ENCODE results near the gene JPH4. TPM values are rescaled to one million over a fixed set of nuclear protein-coding genes. Genes with fewer than 3 reads are reported as not detected.

Gene JPH4
- total and polyA plus RNA-seq, 5 experiments from 2014 or later = 0.07 to 0.29 TPM; not detected in 3

DNA sequence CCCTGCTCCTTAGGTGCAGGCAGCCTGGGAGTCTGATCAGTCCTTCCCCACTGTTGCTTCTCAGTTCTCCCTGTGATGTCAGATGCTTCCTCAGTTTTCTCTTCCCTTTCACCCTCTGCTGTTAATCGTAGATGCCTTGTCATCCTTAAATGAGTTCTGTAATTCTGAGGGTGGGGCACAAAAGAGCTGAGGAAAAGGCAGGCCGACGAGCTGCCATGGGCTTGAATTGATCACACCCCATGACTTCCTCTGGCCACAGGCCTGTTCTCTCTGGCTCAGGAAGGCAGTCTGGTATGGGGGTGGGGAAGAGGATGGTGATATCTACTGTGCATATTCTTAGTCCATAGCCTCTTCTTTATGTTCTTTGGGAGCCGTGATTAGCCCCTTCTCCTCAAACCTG is 5.8 kb downstream of the JPH4 start:
- ATAC-seq = no peak

DNA sequence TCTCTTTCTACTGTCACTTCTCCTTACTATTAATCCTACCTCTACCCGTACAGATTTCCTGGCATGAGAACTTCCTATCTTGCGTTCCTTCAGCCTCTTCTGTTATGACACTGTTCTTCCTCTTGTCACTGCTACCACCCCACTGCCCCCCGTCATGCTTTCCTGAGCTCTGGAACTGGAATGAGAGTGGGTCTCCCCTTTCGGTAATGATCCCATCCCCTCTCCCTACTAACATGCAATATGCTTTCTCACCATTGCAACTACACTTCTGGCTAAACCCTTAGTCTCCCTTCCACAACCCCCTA is 6.1 kb downstream of the JPH4 start:
- Mint-ChIP-seq H3K27me3 (peaks cover 19 to 60% (median 36%) of the 10 kb centered on the region in 5 donors), H3K4me1 (peaks cover 17 to 36% (median 30%) of the 10 kb centered on the region in 4 donors), H3K36me3 (no peaks in the 10 kb centered on the region), H3K27ac (no peak overlapping the region), H3K9me3 (peaks cover 0 to under 1% (median 0%) of the 10 kb centered on the region in 9 donors), H3K4me3 (no peak overlapping the region)
- DNase-seq (no peak), ATAC-seq (no peak)
- POLR2A ChIA-PET = no interaction called here

More for the DNA sequence above, 5.8 kb downstream of the JPH4 start:
- Mint-ChIP-seq H3K27ac (no peak overlapping the region), H3K36me3 (no peaks in the 10 kb centered on the region), H3K4me3 (no peak overlapping the region), H3K4me1 (peaks cover 17 to 36% (median 26%) of the 10 kb centered on the region in 4 donors), H3K27me3 (peaks cover 19 to 62% (median 36%) of the 10 kb centered on the region in 5 donors), H3K9me3 (no peaks in the 10 kb centered on the region)
- DNase-seq = no peak
- POLR2A ChIA-PET = interaction anchor here (0.6 kb wide), 1 partner anchor 321 kb away, joined by 3 read pairs; no protein-coding TSS in a partner anchor

DNA sequence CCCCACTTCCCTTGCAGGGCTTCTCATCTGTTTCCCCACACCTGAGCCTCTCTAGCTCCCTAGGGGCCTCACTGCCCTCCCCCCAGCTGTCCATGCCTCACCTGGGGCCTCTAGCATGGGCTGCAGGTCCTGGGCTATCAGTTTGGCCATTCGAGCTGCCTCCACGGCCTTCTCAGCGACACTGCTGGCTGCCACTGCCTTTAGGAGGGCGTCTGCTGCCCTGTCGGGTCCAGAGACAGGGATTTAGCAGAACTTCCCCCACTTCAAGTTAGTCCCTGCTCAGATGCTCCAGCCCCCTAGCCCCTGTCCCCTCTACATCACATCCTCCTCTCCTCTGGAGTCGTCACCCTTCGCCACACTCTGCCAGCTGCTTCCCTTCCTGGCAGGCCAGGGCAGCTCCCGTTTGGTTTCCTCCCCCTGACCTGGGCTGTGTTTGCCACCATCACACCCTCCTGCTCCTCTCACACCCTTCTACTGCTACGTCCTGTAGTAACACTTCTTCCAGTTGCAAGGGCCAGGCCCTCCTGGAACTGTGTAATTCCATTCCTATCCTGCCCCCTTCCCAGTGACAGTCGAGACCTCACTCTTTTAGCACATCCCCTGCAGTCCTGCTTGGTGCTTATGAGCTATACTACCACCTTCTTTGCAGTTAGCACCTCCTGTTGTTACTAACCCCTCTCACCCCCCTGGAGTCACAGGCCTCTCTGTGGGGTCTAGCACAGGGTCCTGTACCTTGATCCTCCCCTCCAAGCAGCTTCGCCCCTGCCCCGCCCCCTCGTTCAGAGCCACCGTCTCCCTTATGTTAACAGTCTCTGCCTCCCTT is 6.7 kb downstream of the JPH4 start:
- POLR2A ChIA-PET = no interaction called here
- Mint-ChIP-seq H3K9me3 (peaks cover 0 to 1% (median 0%) of the 10 kb centered on the region in 9 donors), H3K4me3 (no peak overlapping the region), H3K4me1 (peaks cover 14 to 37% (median 31%) of the 10 kb centered on the region in 4 donors), H3K27ac (peak overlapping the region in 1 of 10 donors; percentile 12), H3K27me3 (peaks cover 19 to 54% (median 33%) of the 10 kb centered on the region in 5 donors), H3K36me3 (no peaks in the 10 kb centered on the region)
- ATAC-seq (no peak), DNase-seq (no peak)

DNA sequence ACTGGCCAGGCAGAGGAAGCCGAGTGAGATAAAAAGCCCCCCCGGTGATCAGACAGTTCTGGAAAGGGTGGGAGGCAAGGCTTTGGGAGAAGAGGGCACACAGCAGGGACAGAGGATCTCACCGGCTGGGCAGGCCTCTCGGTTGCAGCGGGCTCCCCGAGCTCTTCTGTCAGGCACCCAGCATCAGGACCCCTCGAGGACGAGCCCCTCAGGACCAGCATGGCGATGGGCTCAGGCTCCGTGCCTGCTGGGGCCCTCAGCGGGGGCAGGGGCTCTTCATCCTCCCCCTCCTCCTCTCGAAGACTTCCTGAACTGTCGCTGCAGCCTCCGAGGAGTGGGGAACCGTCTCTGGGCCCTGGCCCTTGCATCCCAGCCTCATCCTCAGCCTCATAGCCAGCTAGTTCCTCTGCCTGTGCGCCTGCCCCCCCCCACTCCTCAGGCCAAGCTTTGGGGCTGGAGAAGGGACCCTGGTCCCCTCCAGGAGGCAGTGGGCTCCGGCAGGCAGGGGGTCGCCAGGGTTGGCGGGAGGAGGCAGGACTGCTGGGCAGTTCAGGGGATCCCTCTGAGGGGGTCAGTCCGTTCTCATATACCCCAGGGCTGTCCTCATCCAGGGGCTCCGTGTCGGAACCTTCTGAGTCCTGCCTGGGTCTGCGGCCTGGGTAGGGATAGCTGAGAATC is 7.6 kb downstream of the JPH4 start:
- Mint-ChIP-seq H3K4me1 (peaks cover 12 to 37% (median 32%) of the 10 kb centered on the region in 4 donors), H3K27ac (no peak overlapping the region), H3K4me3 (no peak overlapping the region), H3K27me3 (peaks cover 13 to 45% (median 25%) of the 10 kb centered on the region in 5 donors), H3K9me3 (peaks cover 0 to 1% (median 0%) of the 10 kb centered on the region in 9 donors), H3K36me3 (no peaks in the 10 kb centered on the region)
- POLR2A ChIA-PET = no interaction called here
- ATAC-seq (no peak), DNase-seq (no peak)

DNA sequence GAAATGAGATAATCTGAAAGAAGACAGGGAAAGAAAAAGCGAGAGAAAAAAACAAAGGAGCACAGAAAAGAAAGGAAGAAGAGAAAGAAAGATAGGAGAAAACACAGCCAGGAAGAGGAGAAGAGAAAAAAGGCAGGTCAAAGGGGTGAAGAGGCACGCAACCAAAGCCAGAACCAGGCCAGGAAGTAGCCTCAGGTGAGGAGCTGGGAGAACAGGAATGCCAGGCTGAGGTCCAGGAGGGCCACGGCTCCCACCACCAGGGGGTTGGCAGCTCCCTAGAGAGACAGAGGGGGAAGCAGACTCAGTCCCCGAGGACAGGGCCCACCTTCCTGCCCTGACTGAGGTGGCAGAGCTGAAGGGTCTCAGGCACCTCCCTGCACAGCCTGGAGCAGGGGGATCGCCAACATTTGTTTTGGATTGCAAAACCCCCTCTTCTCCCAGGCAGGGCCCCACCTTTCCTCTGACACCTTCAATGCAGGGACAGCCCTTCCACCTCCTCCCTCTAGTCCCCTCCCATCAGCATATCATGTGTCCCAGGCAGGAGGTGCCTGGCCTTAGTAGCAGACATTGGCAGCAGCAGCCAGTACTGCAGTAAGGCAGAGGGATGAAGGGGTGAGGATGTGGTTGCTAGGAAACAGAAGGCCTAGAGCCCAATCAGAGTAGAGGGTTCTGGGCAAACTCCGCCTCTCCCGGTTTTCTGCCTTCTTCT is 9.0 kb downstream of the JPH4 start:
- H3K36me3 Mint-ChIP-seq = peaks cover 0 to 6% (median 0%) of the 10 kb centered on the region in 3 donors
- peak overlapping the region in 6 of 10 donors; percentile 73 to 99 (median 96) for H3K27ac Mint-ChIP-seq
- H3K4me1 Mint-ChIP-seq = peaks cover 15 to 44% (median 35%) of the 10 kb centered on the region in 4 donors
- peaks cover 0 to 1% (median 0%) of the 10 kb centered on the region in 9 donors for H3K9me3 Mint-ChIP-seq
- H3K27me3 Mint-ChIP-seq = peaks cover 6 to 31% (median 17%) of the 10 kb centered on the region in 5 donors
- peak overlapping the region in 2 of 10 donors; percentile 9 to 100 for H3K4me3 Mint-ChIP-seq
- POLR2A ChIA-PET = interaction anchor here (1.0 kb wide), 1 partner anchor 13 kb away, joined by 3 read pairs; the partner anchor contains the start of gene THTPA
- DNase-seq (no peak), ATAC-seq (no peak)

DNA sequence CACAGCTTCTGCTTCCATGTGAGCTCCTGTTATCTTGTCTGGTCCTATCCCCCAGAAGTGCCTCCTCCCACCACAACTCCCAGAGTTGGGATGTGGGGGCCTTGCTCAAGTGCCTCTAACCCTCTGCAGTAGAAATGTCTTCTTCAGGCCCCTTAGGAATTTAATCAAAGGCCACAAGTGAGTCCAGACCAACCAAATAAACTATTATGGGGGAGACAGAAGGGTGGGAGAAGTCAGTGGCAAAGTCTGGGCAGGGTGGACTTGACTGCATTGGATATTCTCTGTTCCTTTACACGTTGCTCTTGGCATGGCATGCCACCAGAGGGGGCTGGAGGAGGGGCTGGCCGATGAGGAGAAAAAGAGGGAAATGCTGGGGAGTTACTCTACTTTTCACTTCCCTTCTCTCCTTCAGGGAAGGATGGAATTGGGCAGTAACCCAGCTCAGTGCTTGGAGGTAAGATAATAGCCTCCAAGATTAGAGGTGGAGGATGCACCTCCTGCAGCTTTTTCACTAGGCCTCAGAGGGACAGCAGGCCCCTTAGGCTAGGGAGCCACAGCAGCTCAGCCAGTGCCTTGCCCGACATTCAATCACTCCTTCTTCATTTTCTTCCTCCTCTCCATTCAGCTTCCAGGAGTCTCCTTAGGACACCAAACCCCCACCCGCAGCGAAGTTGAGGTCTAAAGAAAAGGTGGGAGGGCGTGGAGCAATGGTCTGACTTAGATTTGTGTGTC is 9.8 kb downstream of the JPH4 start:
- H3K27ac Mint-ChIP-seq = peak overlapping the region; percentile 73 to 100 (median 98)
- H3K4me1 Mint-ChIP-seq = peaks cover 20 to 44% (median 37%) of the 10 kb centered on the region in 4 donors
- H3K36me3 Mint-ChIP-seq = peaks cover 0 to 13% (median 0%) of the 10 kb centered on the region in 3 donors
- H3K4me3 Mint-ChIP-seq = peak overlapping the region; percentile 61 to 100 (median 100)
- H3K9me3 Mint-ChIP-seq = peaks cover 0 to 1% (median 0%) of the 10 kb centered on the region in 9 donors
- DNase-seq (no peak), ATAC-seq (no peak)
- peaks cover 4 to 23% (median 12%) of the 10 kb centered on the region in 5 donors for H3K27me3 Mint-ChIP-seq
- POLR2A ChIA-PET = interaction anchor here (0.5 to 3.7 kb wide), 3 partner anchors 12 to 60 kb away, joined by 3 to 30 read pairs (median 4); partner anchors contain the start of genes THTPA and ZFHX2

DNA sequence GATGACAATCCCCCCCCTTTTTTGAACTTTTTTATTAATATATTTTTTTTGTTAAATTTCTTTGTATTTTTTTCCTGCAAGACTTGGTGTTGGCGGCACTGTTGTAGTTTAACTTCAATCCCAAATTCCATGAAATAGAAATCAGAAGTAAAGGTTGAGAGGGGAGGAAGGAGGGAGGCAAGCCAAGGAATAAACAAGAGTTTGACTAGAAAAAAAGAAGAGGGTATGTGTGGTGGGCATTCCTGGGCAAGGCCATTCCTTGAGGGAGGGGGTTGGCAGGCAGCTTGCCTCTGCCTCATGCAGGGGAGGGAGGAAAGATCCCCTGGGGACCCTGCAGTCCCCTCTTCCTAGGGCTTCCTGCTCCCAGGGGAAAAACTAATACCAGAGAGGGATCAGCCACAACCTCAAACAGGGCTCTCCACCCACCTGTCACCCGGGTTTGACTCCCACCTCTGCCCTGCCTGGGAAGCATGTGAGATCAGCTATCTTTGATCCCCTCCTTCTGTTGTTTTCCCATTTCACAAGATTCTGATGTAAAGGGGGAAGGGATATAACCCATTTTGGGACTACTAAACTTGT is 10.5 kb downstream of the JPH4 start:
- ATAC-seq (no peak), DNase-seq (no peak)
- Mint-ChIP-seq H3K36me3 (peaks cover 0 to 14% (median 0%) of the 10 kb centered on the region in 3 donors), H3K27ac (peak overlapping the region; percentile 82 to 100 (median 98)), H3K27me3 (peaks cover 2 to 16% (median 8%) of the 10 kb centered on the region in 5 donors), H3K4me3 (peak overlapping the region; percentile 97 to 100 (median 100)), H3K4me1 (peaks cover 20 to 44% (median 39%) of the 10 kb centered on the region in 4 donors), H3K9me3 (peaks cover 0 to 1% (median 0%) of the 10 kb centered on the region in 9 donors)
- POLR2A ChIA-PET = interaction anchor here (0.5 to 3.7 kb wide), 6 partner anchors 11 to 239 kb away, joined by 3 to 30 read pairs (median 4); partner anchors contain the start of genes THTPA and ZFHX2

DNA sequence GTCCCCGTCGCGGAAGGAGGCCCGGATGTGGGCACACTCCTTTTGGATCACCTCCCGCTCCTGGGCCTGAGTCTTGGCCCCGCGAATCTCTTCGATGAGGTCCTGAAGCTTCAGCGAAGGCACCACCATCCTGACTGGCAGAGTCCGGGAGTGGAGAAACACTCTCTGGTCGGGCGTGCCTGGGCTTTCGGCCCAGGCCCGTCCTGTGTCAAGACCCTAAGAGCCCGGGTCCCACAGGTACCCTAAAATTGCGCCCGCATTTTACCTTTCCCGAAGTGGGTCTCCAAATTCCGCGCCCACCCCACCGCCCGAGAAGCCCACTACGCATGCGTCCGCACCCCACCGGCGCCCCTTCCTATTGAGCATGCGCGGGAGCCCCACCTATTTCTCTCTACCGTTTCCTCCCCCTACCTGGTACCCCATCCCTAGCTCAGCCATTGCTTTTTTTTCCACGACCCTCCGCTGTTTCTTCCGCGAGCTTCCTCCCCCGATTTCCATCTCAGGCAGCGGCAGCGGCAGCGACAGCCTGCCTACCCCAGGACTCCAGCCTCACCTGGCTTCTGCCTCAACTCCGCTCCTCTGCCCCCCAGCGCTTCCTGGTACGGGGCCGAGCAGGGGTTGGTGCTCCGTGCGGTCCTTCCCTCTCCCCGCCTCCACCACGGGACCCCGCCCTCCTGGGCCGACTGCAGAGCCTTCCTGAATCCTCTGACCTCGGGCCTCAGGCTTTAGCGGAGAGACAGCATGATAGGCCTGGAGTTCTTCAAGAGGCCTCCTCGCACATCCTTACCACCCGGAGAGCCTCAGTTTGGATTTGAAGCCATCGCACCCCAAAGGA is 11.2 kb downstream of the JPH4 start, which contains the start of gene AP1G2:
TSS of gene AP1G2 (minus strand) at position 606 of the 835 bp plus-strand sequence. CDS start at position 129, 477 bp downstream.
- H3K36me3 Mint-ChIP-seq = peaks cover 0 to 21% (median 0%) of the 10 kb centered on the region in 3 donors
- H3K4me1 Mint-ChIP-seq = peaks cover 24 to 45% (median 44%) of the 10 kb centered on the region in 4 donors
- peaks cover 0 to 1% (median 0%) of the 10 kb centered on the region in 9 donors for H3K9me3 Mint-ChIP-seq

DNA sequence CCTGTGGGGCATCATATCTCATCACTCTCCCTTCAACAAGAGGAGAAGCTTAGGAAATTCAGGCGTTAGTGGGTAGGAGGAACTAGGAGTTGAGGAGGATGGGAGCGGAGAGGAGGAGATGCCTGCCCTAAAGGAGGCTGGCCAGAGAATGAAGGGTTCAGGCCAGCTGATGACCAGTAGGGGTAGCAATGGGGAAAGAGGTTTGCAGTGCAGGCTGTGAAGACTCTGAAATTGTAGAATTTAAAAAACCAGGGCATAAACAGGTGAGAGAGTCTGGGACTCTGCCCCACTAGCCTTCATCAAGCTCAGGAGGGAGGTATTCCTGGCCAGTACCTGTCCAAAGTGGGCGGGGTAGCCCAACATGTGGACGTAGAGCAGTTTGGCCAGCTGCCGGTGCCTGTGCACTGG is 11.8 kb downstream of the JPH4 start:
- ATAC-seq (no peak), DNase-seq (no peak)
- peak overlapping the region; percentile 97 to 100 (median 100) for H3K4me3 Mint-ChIP-seq
- peak overlapping the region; percentile 82 to 100 (median 98) for H3K27ac Mint-ChIP-seq
- POLR2A ChIA-PET = interaction anchor here (0.7 to 3.7 kb wide), 6 partner anchors 10 to 98 kb away, joined by 3 to 30 read pairs (median 4); partner anchors contain the start of genes NGDN, THTPA and ZFHX2
- H3K27me3 Mint-ChIP-seq = peaks cover 0 to 3% (median 0%) of the 10 kb centered on the region in 5 donors
- H3K4me1 Mint-ChIP-seq = peaks cover 24 to 46% (median 44%) of the 10 kb centered on the region in 4 donors
- H3K36me3 Mint-ChIP-seq = peaks cover 0 to 25% (median 1%) of the 10 kb centered on the region in 3 donors
- peaks cover 0 to 1% (median 0%) of the 10 kb centered on the region in 9 donors for H3K9me3 Mint-ChIP-seq

More for the DNA sequence above, 11.2 kb downstream of the JPH4 start, which contains the start of gene AP1G2:
- Mint-ChIP-seq H3K27me3 (peaks cover 0 to 9% (median 3%) of the 10 kb centered on the region in 5 donors), H3K27ac (peak within 1 kb of the TSS; percentile 82 to 100 (median 98)), H3K4me3 (peak within 1 kb of the TSS; percentile 97 to 100 (median 100))
- POLR2A ChIA-PET = interaction anchor here (0.7 to 3.7 kb wide), 7 partner anchors 11 to 239 kb away, joined by 3 to 30 read pairs (median 4); partner anchors contain the start of genes NGDN, THTPA and ZFHX2
- ATAC-seq (peak; percentile 96), DNase-seq (peak; percentile 73 to 94 (median 81))

Measured in naive thymus-derived CD8-positive, alpha-beta T cell (primary cell).